Uterus (tissue), 4 donors: ENCODE results near the gene PGR. TPM values are rescaled to one million over a fixed set of nuclear protein-coding genes. Genes with fewer than 3 reads are reported as not detected.

Source experiments
- DNase-seq, 2 donors: peaks; one replicate each; pipeline ENCODE4 v3.0.0-alpha.2; 2019 to 2020
- H3K27ac ChIP-seq, 2 donors: fragments of 200-600 bp; sonication (generic); 1 replicate in 1 of 2; 2 replicates in 1 of 2; pipeline ENCODE4 v1.5.1; 2016 to 2018
- H3K27me3 ChIP-seq, 2 donors: fragments of 200-600 bp; sonication (generic); one replicate each; pipeline ENCODE4 v1.5.1; 2018 to 2019; ENCODE audit warnings: control low read depth in 1 of 2
- H3K36me3 ChIP-seq, 2 donors: fragments of 200-600 bp; sonication (generic); one replicate each; pipeline ENCODE4 v1.5.1; 2019; ENCODE audit warnings: control low read depth in 1 of 2
- H3K4me1 ChIP-seq, 2 donors: fragments of 200-600 bp; sonication (generic); one replicate each; pipeline ENCODE4 v1.5.1; 2018 to 2019; ENCODE audit warnings: control low read depth in 1 of 2
- H3K4me3 ChIP-seq, 2 donors: fragments of 200-600 bp; sonication (generic); 1 replicate in 1 of 2; 2 replicates in 1 of 2; pipeline ENCODE4 v1.5.1; 2018 to 2019; ENCODE audit warnings: mild to moderate bottlenecking in 1 of 2
- H3K9me3 ChIP-seq, 2 donors: fragments of 200-600 bp; sonication (generic); one replicate each; pipeline ENCODE4 v1.5.1; 2019; ENCODE audit warnings: control low read depth in 1 of 2
- CTCF ChIP-seq, 4 experiments: fragments of 200-600 bp in 2 of 4; fragments of 450-650 bp in 2 of 4; sonication (generic) in 2 of 4; IDR thresholded peaks; one replicate each; pipeline ENCODE4 v1.5.1; 2016 to 2019; ENCODE audit warnings: antibody characterized with exemption in 4 of 4, mild to moderate bottlenecking in 2 of 4, moderate library complexity in 1 of 4
- POLR2A ChIP-seq, 2 donors: fragments of 450-650 bp; IDR thresholded peaks; one replicate each; pipeline ENCODE4 v1.6.1; 2016; ENCODE audit warnings: antibody characterized with exemption in 2 of 2, mild to moderate bottlenecking in 1 of 2, moderate library complexity in 1 of 2
- intact Hi-C: fragments of 100-400 bp; cut with DNase I; formaldehyde crosslinking; loops from one replicate; pipeline ENCODE4 v1.15.1; 2023; ENCODE audit warnings: low total_unique reads
- total RNA-seq, 4 donors: library from RNA; depleted of rRNA in 3 of 4; stranded (reverse); fragments of >200 nt in 3 of 4; gene quantifications; one replicate each; pipeline versions ENCODE4 v1.1.0 to v1.2.4, GENCODE V29; 2014 to 2023
- donor health status: DM: yes; HTN: yes; CAD: no.

Gene PGR
- total RNA-seq, 4 donors from 2014 or later, result 35.2 to 145 (median 108) TPM

DNA sequence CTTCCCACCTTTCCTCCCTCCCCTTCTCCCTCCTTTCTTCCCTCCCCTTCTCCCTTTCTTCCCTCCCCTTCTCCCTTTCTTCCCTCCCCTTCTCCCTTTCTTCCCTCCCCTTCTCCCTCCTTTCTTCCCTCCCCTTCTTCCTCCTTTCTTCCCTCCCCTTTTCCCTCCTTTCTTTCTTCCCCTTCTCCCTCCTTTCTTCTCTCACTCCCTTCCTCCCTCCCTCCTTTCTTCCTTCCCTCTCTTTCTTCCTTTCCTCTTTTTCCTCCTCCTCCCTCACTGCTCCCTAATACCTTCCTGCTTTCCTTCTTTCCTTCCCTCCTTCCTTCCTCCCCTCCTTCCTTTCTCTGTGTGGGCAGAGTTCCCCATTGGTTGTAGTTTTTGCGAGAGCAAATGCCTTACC is 76.1 kb downstream of the PGR start:
- Histone ChIP-seq H3K4me1 (peaks cover 0 to 3% of the 10 kb centered on the region in 2 donors), H3K4me3 (no peak overlapping the region), H3K27me3 (no peaks in the 10 kb centered on the region), H3K27ac (peak overlapping the region; percentile 0 to 24), H3K36me3 (no peaks in the 10 kb centered on the region), H3K9me3 (no peaks in the 10 kb centered on the region)
- intact Hi-C loops, result no loop called here
- no peak for DNase-seq
- TF ChIP-seq POLR2A (IDR thresholded peaks at IDR 0.05) (no peak), CTCF (IDR thresholded peaks at IDR 0.05) (no peak)

DNA sequence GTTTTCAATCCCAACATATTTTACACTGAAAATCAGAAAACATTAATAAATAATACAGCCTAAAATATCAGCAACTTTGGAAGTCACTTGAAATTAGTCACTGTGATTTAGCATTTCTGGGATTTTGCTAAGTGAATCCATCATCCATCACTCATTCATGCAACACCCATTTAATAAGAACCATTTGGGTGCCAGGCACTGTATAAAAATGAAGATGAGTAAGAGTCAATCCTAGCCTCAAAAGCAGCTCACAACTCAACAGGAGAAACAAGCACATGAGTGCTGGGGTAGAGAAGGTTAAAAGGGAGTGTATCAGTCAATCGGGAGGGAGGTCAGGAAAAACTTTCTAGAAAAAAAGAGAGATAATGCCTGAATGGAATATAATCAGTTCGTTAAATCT is 77.9 kb downstream of the PGR start:
- no peaks in the 10 kb centered on the region for H3K36me3 ChIP-seq
- H3K4me1 ChIP-seq, result peaks cover 0 to 3% of the 10 kb centered on the region in 2 donors
- peak overlapping the region in 1 of 2 donors; percentile 7 for H3K27ac ChIP-seq
- no peak for DNase-seq
- H3K9me3 ChIP-seq, result no peaks in the 10 kb centered on the region
- intact Hi-C loops, result no loop called here
- H3K4me3 ChIP-seq, result no peak overlapping the region
- no peaks in the 10 kb centered on the region for H3K27me3 ChIP-seq
- TF ChIP-seq POLR2A (IDR thresholded peaks at IDR 0.05) (no peak), CTCF (IDR thresholded peaks at IDR 0.05) (no peak)

GRCh38 chr11:101049813-101050212 is 79.8 kb downstream of the PGR start:
- no peaks in the 10 kb centered on the region for H3K27me3 ChIP-seq
- no peaks in the 10 kb centered on the region for H3K36me3 ChIP-seq
- H3K4me1 ChIP-seq, result peaks cover 0 to 3% of the 10 kb centered on the region in 2 donors

DNA sequence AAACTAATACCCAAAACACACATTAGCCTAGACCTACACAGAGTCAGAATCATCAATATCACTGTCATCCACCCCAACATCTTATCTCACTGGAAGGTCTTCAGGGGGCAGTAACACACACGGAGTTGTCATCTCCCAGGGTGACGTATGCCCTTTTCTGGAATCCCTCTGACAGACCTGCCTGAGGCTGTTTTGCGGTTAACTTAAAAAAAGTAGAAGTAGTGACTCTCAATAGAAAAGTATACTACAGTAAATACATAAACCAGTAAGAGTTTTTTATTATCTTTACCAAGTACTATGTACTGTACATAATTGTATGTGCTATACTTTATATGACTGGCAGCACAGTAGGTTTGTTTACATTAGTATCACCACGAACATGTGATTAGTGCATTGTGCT is 80.5 kb downstream of the PGR start:
- no peak for TF ChIP-seq CTCF (IDR thresholded peaks at IDR 0.05)
- TF ChIP-seq POLR2A (IDR thresholded peaks at IDR 0.05), result no peak
- Histone ChIP-seq H3K9me3 (no peaks in the 10 kb centered on the region), H3K4me3 (no peak overlapping the region), H3K4me1 (peaks cover 0 to 3% of the 10 kb centered on the region in 2 donors), H3K27me3 (no peaks in the 10 kb centered on the region), H3K27ac (peak overlapping the region in 1 of 2 donors; percentile 40), H3K36me3 (no peaks in the 10 kb centered on the region)
- intact Hi-C loops, result no loop called here
- DNase-seq, result no peak

More at GRCh38 chr11:101049813-101050212, 79.8 kb downstream of the PGR start:
- H3K27ac ChIP-seq, result no peak overlapping the region
- TF ChIP-seq CTCF (IDR thresholded peaks at IDR 0.05) (no peak), POLR2A (IDR thresholded peaks at IDR 0.05) (no peak)
- DNase-seq, result no peak
- no peaks in the 10 kb centered on the region for H3K9me3 ChIP-seq
- intact Hi-C loops, result no loop called here
- H3K4me3 ChIP-seq, result no peak overlapping the region

- TF ChIP-seq CTCF (IDR thresholded peaks at IDR 0.05) (no peak), POLR2A (IDR thresholded peaks at IDR 0.05) (no peak)
- DNase-seq, result no peak
- Histone ChIP-seq H3K27me3 (no peaks in the 10 kb centered on the region), H3K4me3 (no peak overlapping the region), H3K36me3 (no peaks in the 10 kb centered on the region), H3K27ac (peak overlapping the region in 1 of 2 donors; percentile 40), H3K4me1 (peaks cover 0 to 3% of the 10 kb centered on the region in 2 donors), H3K9me3 (no peaks in the 10 kb centered on the region)
- intact Hi-C loops, result no loop called here
These were observed 81.1 kb downstream of the PGR start for GRCh38 chr11:101048479-101048878.
